ENCODE measurements around the gene TOP1.

DNA sequence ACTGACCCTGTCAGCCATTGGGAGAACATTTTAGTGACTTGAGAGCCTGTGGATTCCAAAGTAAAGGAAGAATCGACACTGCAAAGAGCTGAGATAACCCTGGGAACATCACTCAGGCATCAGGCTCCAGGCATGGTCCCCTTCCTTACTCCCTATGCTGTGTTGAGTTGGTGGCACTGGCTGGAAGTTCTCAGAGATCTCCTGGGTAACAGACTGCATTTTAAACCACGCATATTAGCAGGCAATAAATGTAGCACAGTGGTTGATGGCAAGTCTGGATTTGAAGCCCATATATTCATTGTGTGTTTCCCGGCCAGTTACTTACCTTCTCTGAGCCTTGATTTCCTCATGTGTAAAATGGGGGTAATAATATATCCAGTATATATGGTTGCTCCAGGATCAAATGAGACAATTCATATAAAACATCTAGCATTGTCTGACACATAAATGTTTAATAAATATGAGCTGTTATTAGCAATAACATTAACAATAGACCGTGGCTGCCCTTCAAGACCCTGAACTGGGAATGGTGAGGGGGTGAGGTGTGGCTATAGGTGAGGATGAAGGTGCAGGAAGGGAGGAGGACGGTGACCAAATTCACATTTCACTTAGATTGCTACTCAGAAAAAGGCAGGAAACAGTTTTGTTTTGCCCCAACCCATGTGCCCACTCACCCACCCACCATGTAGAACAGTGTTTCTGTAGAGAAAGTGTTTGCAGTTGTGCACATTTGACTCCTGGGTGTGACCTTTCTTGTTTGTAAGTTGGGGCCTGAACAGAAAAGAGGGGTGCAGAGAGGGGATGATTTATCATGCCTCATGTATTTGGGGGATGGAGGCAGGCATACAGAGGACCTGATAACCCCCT, 110.8 kb downstream of the TOP1 start:
- TF ChIP-seq, protein P1, sequence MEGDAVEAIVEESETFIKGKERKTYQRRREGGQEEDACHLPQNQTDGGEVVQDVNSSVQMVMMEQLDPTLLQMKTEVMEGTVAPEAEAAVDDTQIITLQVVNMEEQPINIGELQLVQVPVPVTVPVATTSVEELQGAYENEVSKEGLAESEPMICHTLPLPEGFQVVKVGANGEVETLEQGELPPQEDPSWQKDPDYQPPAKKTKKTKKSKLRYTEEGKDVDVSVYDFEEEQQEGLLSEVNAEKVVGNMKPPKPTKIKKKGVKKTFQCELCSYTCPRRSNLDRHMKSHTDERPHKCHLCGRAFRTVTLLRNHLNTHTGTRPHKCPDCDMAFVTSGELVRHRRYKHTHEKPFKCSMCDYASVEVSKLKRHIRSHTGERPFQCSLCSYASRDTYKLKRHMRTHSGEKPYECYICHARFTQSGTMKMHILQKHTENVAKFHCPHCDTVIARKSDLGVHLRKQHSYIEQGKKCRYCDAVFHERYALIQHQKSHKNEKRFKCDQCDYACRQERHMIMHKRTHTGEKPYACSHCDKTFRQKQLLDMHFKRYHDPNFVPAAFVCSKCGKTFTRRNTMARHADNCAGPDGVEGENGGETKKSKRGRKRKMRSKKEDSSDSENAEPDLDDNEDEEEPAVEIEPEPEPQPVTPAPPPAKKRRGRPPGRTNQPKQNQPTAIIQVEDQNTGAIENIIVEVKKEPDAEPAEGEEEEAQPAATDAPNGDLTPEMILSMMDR (IDR thresholded peaks at IDR 0.05) = no peak
- no peak for TF ChIP-seq POLR2A (IDR thresholded peaks at IDR 0.05)
